MM.1S (cell line): ENCODE results near the gene ERF.

Source experiments
- EZH2 ChIP-seq: fragments of 300-600 bp; sonication (generic); optimal IDR thresholded peaks from 2 replicates; pipeline ENCODE3; 2017; ENCODE audit warnings: low read depth, mild to moderate bottlenecking, antibody characterized with exemption, low read length, mixed read lengths
- EZH2phosphoT487 ChIP-seq: fragments of 300-600 bp; sonication (generic); IDR thresholded peaks from 2 replicates; pipeline ENCODE4 v1.6.1; 2018; ENCODE audit warnings: antibody characterized with exemption, low read length
- TF ChIP-seq, protein P1 (sequence below): fragments of 300-600 bp; sonication (generic); IDR thresholded peaks from 2 replicates; pipeline ENCODE4 v1.5.1; 2016; ENCODE audit warnings: antibody characterized with exemption, low read length, mixed read lengths

DNA sequence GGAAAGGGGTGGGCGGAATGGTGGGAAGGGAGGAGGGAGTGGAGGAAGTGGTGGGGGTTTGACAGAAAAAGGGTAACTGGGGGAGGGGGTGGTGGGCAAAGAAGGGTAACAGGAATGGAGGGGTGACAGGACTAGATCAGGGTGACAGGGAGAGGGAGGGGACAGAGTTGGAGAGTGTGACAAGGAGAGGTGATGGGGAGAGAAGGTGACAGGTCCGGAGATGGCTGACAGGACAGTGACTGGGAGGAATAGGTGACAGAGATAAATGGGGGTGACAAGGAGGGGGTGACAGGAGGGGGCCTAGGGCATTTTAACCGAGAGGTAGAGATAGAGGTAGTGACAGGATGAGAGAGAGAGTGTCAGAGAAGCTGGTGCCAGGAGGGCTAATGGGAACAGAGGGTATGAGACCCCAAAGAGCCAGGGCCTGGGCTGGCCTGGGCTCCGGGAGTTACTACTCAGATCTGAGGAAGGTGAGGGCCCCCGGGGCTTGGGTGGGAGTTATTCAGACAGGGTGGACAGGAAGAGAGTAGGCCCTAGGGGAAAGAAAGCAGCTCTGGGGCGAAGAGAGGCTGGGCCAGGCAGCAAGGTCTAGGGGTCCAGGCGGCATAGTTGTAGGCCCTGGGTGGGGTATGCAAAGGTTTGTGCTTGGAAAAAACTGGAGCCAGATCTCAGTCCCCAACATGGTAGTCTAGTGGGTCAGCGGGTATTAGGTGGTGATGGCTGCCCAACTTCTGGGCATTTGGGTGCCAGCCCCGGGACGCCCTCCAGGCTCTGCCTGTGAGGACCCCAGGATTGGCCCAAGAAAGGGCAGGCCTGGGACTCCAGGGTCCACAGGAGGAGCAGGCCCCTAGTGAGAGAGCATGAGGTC is 14.8 kb upstream of the ERF start:
- TF ChIP-seq, protein P1, sequence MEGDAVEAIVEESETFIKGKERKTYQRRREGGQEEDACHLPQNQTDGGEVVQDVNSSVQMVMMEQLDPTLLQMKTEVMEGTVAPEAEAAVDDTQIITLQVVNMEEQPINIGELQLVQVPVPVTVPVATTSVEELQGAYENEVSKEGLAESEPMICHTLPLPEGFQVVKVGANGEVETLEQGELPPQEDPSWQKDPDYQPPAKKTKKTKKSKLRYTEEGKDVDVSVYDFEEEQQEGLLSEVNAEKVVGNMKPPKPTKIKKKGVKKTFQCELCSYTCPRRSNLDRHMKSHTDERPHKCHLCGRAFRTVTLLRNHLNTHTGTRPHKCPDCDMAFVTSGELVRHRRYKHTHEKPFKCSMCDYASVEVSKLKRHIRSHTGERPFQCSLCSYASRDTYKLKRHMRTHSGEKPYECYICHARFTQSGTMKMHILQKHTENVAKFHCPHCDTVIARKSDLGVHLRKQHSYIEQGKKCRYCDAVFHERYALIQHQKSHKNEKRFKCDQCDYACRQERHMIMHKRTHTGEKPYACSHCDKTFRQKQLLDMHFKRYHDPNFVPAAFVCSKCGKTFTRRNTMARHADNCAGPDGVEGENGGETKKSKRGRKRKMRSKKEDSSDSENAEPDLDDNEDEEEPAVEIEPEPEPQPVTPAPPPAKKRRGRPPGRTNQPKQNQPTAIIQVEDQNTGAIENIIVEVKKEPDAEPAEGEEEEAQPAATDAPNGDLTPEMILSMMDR: no peak
- TF ChIP-seq EZH2 (no peak), EZH2phosphoT487 (no peak)
